ENCODE results near the gene MCFD2.

Gene MCFD2

DNA sequence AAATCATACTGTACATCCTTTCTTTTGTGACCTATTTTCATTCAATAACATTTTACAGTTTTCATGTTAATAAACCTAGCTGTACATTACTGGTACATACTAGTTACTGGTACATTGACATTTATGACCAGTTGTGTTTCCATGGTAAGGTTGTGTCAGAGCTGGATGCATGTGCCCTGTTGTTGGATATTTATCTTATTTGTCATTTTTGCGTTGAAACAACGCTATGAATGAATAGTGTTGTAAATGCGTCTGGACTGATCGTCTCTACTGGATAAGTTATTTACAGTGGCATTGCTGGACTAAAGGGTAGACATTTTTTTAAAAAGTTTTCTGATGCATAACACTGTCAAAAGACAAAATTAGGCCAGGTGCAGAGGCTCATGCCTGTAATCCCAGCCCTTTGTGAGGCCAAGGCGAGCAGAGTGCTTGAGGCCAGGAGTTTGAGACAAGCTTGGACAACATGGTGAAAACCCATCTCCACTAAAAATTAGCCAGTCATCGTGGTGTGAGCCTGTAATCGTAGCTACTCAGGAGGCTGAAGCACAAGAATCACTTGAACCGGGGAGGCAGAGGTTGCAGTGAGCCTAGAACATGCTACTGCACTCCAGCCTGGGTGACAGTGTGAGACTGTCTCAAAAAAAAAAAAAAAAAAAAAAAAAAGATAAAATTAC, 40.2 kb downstream of the MCFD2 start:
- DNase-seq (ENCODE audit: low read depth in 2 of 2, low spot score in 1 of 2), result no peak

DNA sequence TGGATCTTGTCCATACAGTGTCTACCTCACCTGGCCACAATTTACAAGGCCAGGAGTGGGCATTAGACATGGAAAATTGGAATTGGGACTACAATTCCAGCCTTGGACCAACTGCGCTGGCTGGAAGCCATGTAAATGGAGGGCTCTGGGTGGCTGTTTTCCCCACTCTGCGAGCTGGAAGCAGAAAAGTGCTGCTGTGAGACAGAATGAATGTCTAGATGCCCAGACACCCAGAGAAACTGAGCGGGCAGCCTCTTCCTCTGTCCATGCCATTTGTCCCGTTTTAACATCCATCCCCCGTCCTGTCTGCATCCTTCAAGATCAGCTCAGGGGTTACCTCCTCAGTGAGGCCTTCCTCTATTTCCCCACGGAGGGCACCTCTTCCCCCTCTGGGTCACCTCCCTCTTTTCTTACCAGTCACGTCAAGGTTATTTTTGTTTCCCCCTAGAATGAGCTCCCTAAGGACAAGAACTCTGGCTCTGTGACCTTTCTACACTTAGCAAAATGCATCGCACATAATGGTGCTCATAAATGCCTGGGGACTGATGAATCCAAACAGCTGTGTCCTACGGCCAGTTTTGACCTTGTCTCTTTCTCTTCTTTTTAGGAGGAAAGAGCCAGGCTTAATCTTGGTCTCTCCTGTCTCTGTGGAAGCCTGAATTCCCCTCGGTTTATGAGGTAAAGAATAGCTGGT, 41.2 kb downstream of the MCFD2 start:
- DNase-seq (ENCODE audit: low read depth in 2 of 2, low spot score in 1 of 2), result no peak

- DNase-seq (ENCODE audit: low read depth in 2 of 2, low spot score in 1 of 2), result peak in 1 of 2 donors; percentile 7
Observed at GRCh38 chr2:46873604-46874068, 42.0 kb downstream of the MCFD2 start.

GRCh38 chr2:46872902-46873603, 42.6 kb downstream of the MCFD2 start:
- DNase-seq (ENCODE audit: low read depth in 2 of 2, low spot score in 1 of 2), result no peak

DNA sequence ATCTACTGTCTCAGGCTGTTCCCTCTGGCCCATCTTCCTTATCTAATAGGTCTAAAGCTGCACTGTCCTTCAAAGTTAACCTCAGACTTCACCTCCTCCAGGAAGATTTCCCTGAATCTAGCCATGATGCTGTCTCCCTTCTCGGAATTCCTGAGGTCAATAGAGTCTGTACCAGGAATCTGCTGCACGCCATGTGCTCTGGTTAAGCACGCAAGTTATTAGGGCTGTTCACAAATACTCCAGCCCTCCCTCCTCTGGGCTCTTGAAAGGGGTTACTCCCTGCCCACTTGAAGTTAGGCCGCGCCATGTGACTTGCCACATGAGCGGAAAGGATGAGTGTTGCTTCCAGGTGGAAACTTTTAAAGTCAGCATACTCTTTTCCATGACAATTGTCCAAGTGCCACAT, 43.6 kb downstream of the MCFD2 start:
- no peak for DNase-seq (ENCODE audit: low read depth in 2 of 2, low spot score in 1 of 2)

- no peak for DNase-seq (ENCODE audit: low read depth in 2 of 2, low spot score in 1 of 2)
Observed at GRCh38 chr2:46870051-46870839, 45.4 kb downstream of the MCFD2 start.

DNA sequence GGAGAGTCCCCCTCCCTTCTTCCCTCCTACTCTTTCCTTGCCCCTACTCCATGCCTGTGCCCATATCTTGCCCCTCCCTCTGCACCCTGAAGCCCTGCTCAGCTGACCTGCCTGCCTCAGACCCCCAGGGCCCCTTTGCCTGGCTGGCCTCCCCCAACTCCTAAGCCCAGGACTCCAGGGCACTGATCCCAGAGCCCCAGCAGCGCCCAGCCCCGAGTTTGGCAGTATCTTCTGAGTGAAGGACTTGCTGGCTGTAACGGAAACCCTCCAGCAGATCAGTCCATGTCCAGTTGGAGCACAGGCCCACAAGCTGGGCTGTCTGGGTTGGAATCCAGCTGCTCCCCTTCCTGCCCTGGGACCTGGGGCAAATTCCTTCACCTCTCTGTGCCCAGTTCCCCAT, 46.0 kb downstream of the MCFD2 start:
- no peak for DNase-seq (ENCODE audit: low read depth in 2 of 2, low spot score in 1 of 2)

DNA sequence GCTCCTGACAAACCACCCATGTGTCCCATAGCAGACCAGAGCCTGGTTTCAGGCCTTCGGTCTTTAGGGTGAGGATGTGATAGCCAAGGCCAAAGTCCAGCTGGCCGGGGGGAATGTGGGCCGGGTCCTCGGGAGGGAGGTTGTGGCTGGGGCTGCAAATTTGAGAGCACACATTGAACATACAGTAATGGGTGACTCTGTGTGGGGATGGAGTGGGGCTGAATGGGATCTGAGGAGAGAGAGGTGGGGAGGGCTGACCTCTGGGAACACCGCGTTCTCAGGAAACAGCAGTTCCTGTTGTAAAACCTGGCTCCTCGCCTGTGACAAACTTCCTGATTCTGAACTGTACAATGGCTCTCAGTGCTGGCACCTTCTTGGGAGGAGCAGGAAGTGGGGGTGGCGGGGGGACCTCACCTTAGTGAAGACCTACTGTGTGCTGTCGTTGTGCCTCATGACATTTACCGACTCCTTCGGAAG, 48.8 kb downstream of the MCFD2 start:
- DNase-seq (ENCODE audit: low read depth in 2 of 2, low spot score in 1 of 2), result no peak

- no peak for DNase-seq (ENCODE audit: low read depth in 2 of 2, low spot score in 1 of 2)
Observed at GRCh38 chr2:46865181-46865970, 50.2 kb downstream of the MCFD2 start.

DNA sequence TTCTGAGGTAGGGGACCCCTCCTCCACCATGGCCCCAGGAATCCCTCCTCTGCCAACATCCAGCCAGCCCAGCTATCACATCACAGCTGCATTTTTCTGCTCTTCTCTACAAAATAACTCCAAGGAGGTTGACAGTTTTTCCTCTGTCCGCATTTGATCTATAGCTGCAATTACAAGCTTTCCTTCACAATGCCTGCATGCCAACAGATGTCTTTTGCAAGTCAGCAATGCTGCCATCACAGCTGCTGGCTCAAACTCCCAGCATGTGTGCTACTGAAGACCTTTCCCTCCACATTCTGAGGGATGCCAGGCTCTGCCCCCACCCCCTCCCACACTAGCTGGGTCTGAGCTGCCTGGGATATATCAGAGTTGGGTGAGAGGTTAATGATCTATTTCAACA, 51.7 kb downstream of the MCFD2 start:
- no peak for DNase-seq (ENCODE audit: low read depth in 2 of 2, low spot score in 1 of 2)

- DNase-seq (ENCODE audit: low read depth in 2 of 2, low spot score in 1 of 2), result no peak
Observed at GRCh38 chr2:46862514-46862913, 53.1 kb downstream of the MCFD2 start.

DNA sequence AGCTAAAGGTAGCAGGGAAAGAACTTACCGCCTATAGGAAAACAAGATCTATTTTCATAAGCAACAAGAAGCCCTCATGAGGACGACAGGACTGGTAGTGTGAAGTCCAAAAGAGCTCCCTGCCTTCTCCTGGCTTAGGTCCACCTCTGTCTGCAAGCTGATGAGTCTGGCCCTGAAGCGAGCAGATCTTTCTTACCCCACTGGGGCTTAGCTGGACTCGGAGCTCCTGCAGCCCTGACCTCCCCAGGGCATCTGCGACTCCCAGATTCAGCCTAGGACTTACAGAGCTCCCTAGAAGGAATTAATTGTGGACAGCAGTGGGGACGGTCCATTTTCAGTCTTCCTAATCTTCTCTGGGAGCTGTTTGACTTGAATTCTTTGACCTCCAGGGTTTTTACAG, 53.7 kb downstream of the MCFD2 start:
- no peak for DNase-seq (ENCODE audit: low read depth in 2 of 2, low spot score in 1 of 2)

DNA sequence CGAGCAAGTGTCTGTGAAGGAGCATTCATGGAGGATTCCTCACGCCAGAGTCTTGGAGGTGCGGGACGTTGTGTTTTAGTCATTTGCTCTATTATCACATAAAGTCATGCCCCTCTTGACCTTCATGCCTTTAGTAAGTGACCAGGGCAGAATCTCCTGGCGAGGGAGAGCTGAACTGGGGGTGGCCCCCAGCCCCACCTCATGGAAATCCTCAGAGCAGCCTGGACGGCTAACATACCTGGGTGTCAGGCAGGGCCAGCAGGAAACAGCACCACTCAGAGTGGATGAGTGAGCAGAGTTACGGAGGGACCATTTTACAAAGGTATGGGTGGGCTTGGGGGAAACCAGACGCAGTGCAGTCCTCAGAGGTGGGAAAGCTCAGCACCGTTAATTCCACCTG, 56.1 kb downstream of the MCFD2 start:
- no peak for DNase-seq (ENCODE audit: low read depth in 2 of 2, low spot score in 1 of 2)

GRCh38 chr2:46858702-46859090, 56.9 kb downstream of the MCFD2 start:
- no peak for DNase-seq (ENCODE audit: low read depth in 2 of 2, low spot score in 1 of 2)

- no peak for DNase-seq (ENCODE audit: low read depth in 2 of 2, low spot score in 1 of 2)
Observed at GRCh38 chr2:46857871-46858701, 57.5 kb downstream of the MCFD2 start.

- no peak for DNase-seq (ENCODE audit: low read depth in 2 of 2, low spot score in 1 of 2)
Observed at GRCh38 chr2:46856336-46856735, 59.3 kb downstream of the MCFD2 start.

- DNase-seq (ENCODE audit: low read depth in 2 of 2, low spot score in 1 of 2), result no peak
Observed at GRCh38 chr2:46855805-46856204, 59.8 kb downstream of the MCFD2 start.

DNA sequence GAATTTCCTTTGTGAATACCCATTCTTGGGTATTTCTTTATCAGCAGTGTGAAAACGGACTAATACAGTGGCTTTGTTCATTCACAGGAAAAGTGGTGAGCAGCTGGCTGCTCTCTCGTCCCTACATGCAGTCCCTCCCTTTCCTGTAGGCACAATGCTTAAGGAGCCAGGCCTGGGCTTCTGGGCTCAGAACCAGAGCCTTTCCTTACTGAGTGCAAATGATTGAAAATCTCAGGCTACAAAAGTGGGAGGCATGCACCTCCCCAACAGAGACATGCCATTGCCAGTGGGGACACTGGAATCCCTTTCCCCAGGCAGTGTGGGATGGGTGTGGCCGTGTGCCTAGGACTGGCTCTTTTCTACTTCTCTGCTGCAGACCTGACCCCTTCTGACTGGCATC, 61.3 kb downstream of the MCFD2 start:
- no peak for DNase-seq (ENCODE audit: low read depth in 2 of 2, low spot score in 1 of 2)

- DNase-seq (ENCODE audit: low read depth in 2 of 2, low spot score in 1 of 2), result no peak
Observed at GRCh38 chr2:46852598-46852997, 63.0 kb downstream of the MCFD2 start.

DNA sequence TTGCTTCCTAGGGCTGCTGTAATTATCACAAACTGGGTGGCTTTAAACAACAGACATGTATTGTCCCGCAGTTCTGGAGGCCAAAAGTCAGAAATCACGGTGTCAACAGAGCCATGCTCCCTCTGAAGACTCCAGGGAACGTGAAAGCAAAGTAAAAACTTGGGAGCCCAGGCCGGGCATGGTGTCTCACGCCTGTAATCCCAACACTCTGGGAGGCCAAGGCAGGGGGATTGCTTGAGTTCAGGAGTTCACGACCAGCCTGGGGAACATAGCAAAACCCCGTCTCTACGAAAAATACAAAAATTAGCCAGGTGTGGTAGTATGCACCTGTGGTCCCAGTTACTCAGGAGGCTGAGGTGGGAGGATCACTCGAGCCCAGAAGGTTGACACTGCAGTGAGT, 63.5 kb downstream of the MCFD2 start:
- DNase-seq (ENCODE audit: low read depth in 2 of 2, low spot score in 1 of 2), result no peak

All from stimulated activated CD8-positive, alpha-beta memory T cell treated with anti-CD3 and anti-CD28 coated beads, Interleukin-4, amount 100 ng/mL, for 4 hours (primary cell).